ENCODE results near the gene SULT1A2.
"Not testable (repeated sequence)": the region's sequence is repeated elsewhere in the genome, so short reads cannot be mapped to it uniquely, and the experiment has no call there.

Gene SULT1A2

DNA sequence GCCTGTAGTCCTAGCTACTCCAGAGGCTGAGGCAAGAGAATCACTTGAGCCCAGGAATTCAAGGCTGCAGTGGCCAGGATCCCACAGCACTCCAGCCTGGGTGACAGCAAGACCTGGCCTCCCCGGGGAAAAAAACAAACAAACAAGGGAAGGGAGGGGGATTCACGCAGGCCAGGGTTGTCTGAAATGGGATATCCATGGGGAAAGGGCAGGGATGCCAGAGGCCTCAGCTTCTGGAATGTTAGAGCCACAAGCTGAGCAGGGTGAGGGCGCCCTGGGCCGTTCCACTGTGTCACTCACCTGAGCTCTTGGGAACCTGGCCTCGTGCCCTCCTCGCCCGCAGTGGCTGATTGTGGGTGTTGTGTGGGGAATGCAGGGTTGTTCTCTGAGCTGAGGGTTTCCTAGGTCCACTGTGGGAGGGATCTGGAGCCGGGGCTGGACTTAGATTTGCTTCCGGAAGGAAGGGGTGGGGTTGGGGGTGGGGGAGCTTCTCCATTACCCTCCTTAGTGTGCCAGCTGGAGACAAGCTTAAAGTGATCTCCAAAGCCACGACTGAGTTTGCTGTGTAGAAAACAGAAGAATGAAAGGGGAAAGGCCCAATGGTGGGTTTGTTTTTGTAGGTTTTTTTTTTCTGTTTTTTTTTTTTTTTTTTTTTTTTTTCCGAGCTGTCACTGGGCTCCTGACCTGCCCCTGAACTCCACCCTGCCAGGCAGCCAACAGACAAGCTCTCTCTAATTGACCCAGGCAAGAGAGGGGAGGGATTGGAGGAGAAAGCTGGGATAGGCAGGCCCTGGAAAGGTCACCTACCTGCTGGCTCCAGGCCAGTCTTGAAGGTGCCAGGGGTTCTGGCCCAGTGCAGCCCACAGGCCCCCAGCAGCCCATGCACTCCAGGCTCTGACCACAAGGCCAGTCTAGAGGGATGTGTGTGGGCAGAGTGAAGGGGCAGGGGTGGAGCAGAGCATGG is 13.1 kb upstream of the SULT1A2 start, which contains the start of gene SULT1A1:
Gene SULT1A1 (minus strand): TSS at position 414 of the 964 bp plus-strand sequence. CDS start 1,189 bp downstream, outside the sequence.
- peak; percentile 73 to 79 for DNase-seq

DNA sequence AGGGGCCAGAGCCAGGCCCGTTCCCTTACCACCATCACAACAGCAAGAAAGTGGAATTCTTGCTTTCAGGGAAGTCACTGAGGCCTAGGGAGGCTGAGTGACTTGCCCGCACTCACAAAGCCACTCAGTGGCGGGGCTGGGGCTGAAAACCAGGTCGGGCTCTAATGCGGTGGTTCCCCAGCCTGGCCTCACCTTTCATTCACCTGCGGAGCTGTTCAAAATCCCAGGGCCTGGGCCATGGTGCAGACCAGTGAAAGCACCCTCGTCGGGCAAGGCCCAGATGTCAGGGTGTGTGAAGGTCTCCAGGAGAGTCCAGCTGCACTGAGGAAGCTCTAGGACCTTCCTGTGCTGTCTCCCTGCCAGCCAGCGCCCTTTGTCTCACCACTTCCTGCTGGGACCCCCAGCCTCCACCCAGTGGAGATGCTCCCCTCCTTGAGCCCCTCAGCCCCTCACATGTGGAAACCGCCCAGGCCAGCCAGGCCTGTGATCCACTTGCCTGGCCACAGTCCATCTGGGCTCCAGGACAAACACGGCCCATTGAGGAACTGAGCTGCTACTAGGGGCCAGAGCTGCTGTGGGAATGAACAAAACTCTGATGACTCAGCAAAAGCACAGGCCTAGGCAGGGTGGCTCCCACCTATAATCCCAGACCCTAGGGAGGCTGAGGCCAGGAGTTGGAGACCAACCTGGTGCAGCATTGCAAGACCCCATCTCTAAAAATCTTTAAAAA is 12.2 kb upstream of the SULT1A2 start:
- peak; percentile 15 to 22 for DNase-seq

GRCh38 chr16:28608496-28608808 is 11.6 kb upstream of the SULT1A2 start:
- not testable (repeated sequence) for DNase-seq

DNA sequence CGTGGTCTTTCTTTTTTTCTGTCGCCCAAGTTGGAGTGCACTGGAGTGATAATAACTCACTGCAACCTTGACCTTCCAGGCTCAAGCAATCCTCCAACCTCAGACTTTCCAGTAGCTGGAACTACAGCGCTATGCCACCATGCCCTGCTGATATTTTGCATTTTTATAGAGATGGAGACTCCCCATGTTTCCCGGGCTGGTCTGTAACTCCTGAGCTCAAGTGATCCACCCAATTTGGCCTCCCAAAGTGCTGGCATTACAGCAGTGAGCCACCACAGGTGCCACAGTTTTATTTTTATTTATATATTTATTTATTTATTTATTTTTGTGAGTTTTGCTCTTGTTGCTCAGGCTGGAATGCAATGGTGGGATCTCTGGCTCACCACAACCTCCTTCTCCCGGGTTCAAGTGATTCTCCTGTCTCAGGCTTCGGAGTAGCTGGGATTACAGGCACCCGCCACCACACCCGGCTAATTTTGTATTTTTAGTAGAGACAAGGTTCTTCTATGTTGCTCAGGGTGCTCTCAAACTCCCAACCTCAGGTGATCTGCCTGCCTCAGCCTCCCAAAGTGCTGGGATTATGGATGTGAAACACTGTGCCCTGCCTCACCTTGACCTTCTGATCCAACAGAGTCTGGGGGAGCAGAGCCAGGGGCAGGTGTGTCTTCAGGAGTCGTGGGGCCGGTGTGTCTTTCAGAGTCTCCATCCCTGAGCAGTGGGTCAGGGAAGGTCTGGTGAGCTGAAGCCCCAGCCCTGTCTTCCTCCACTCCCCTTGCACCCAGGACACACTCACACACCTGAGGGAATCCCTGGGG is 11.0 kb upstream of the SULT1A2 start:
- not testable (repeated sequence) for DNase-seq

GRCh38 chr16:28607116-28607623 is 10.3 kb upstream of the SULT1A2 start:
- DNase-seq = no peak

GRCh38 chr16:28606291-28607115 is 9.7 kb upstream of the SULT1A2 start:
- no peak for DNase-seq

GRCh38 chr16:28604186-28604565 is 7.3 kb upstream of the SULT1A2 start:
- DNase-seq = no peak

- DNase-seq = no peak
Observed at GRCh38 chr16:28603381-28604185, 6.7 kb upstream of the SULT1A2 start.

DNA sequence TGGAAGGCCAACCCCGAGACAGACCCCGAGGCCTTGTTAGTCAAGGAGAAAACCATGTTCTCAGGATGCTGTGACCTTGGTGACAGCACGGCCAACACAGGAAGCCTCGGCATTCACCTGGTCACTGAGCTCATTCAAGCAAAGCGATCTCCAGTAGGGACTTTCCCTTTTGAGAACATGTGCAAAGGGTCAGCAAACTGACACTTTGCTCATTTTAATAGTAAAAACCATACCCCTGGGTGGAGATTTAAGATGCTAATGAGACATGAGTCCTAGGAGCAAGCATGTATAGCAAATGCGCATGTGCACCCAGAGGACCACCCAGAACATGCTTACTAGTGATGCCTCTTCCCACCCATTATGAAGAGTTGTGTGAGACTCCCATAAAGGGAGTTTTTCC is 5.7 kb upstream of the SULT1A2 start:
- DNase-seq = no peak

GRCh38 chr16:28602062-28602461 is 5.2 kb upstream of the SULT1A2 start:
- not testable (repeated sequence) for DNase-seq

GRCh38 chr16:28601589-28601988 is 4.7 kb upstream of the SULT1A2 start:
- DNase-seq = not testable (repeated sequence)

DNA sequence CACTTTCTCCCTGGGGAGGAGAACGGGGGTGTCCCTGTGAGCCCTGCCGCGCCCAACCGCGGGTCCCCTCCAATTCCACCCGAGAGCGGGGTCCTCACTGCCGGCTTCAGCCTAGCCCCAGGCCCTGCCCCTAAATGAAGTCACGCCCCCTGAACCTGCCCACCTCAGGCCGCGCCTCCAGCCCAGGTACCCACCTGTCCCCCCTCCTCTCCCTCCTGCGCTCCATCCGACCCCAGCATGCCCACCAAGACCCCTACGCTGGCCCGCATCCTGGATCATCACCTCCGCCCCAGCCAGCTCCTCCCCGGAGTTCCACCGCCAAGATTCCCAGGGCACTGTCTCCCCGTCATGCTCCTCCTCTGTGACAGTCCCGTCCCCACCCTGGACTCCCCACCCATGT is 4.1 kb upstream of the SULT1A2 start:
- not testable (repeated sequence) for DNase-seq

- not testable (repeated sequence) for DNase-seq
Observed at GRCh38 chr16:28599377-28600285, 2.8 kb upstream of the SULT1A2 start.

DNA sequence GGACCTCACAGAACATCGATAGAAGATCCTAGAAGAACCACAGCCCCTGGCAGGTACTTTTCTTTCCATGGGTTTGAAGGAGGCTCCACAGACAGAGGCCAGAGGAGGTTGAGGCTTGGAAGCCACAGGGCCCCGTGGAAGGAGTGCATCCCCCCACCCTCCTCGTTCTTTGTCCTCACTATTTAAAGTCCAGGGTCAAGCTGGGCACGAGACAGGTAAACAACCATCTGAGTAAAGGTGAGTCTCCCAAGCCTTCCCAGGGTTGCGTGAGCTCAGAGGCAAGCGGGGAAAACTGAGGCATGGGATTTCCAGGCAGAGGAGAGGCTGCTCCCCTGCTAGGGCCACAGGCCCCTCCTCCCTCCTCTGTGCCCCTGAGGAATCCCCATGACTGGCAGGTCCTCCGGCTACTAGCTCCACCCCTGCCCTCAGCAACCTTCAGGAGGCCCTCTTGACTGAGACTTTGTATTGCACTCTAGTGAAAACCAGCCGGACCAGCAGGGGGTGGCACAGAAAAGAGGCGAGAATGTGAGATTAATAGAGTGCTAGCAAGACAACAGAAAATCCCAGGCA is 927 bp upstream of the SULT1A2 start:
- peak in 1 of 2 donors; percentile 35 for DNase-seq

- no peak for DNase-seq
Observed at GRCh38 chr16:28596115-28596630, 677 bp downstream of the SULT1A2 start.

GRCh38 chr16:28595451-28595850 is 1.4 kb downstream of the SULT1A2 start:
- DNase-seq = not testable (repeated sequence)

DNA sequence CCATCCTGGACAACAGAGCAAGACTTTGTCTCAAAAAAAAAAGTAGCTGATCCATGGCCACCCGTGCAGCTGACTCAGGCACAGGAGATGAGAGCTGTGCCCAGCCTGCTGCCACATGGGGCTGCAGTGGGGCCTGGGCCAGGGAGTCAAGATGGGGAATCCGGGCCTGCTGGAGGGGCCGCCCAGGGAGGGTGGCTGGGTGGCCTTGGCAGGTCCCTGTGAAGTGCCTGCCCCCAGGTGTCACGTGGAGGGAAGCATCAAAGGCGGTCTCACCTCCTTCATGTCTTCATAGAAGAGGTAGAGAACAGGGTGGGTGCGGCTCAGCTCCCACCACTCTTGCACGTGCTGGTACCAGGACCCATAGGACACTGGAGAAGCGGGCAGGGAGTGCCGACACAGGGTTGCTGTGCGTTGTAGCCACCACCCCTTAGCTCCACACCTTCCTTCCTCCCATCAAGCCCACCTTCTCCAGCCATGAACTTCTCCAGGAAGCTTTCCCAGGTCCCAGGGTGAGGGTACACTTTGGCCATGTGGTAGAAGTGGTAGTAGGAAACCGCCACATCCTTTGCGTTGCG is 3.8 kb downstream of the SULT1A2 start:
- DNase-seq = no peak

- no peak for DNase-seq
Observed at GRCh38 chr16:28592511-28592910, 4.3 kb downstream of the SULT1A2 start.

- DNase-seq = no peak
Observed at GRCh38 chr16:28591355-28591754, 5.5 kb downstream of the SULT1A2 start.

Measured in inflammatory macrophage (primary cell).